Measurements from ENCODE around the gene CDC27. TPM values are rescaled to one million over a fixed set of nuclear protein-coding genes. Genes with fewer than 3 reads are reported as not detected.
"Not testable (repeated sequence)": the region's sequence is repeated elsewhere in the genome, so short reads cannot be mapped to it uniquely, and the experiment has no call there.

CDC27 gene
- polyA plus RNA-seq, 3 donors = 19.7 to 52.0 (median 33.0) TPM

DNA sequence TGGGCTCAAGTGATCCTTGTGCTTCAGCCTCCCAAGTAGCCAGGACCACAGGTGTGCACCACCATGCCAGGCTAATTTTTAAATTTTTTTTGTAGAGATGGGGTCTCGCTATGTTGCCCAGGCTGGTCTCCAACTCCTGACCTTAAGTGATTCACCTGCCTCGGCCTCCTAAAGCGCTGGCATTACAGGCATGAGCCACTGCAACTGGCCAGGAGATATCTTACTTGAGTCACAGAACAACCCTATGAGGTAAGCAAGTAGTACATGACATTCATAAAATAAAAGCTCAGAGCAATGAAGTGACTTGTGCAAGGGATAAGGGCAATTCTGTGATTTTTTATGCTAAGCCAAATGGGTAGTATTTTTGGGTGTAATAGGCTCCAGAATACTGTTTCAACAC is 57.3 kb downstream of the CDC27 start:
- Mint-ChIP-seq H3K4me1 (no peaks in the 10 kb centered on the region), H3K4me3 (no peak overlapping the region), H3K36me3 (peaks cover 40 to 82% of the 10 kb centered on the region in 2 donors), H3K27me3 (ENCODE audit: low read depth in 3 of 3) (no peaks in the 10 kb centered on the region), H3K27ac (no peak overlapping the region), H3K9me3 (no peaks in the 10 kb centered on the region)
- peaks cover 50 to 73% of the 10 kb centered on the region in 2 donors for H3K36me3 ChIP-seq (replicated peaks in 1 of 2; ENCODE audit: control insufficient read depth in 1 of 2, insufficient read depth in 2 of 2, low read length in 2 of 2)
- intact Hi-C loops (cut with micrococcal nuclease) = no loop called here
- H3K79me2 ChIP-seq (ENCODE audit: insufficient read depth, low read length) = no peaks in the 10 kb centered on the region
- H3K27ac ChIP-seq (ENCODE audit: low read depth in 1 of 2, low read length in 2 of 2) = no peak overlapping the region
- no peaks in the 10 kb centered on the region for H3K4me1 ChIP-seq (ENCODE audit: control insufficient read depth in 1 of 2, insufficient read depth in 2 of 2, low read length in 2 of 2)
- no CpG with 5 or more reads among the region's 3 CpGs for WGBS (ENCODE audit: insufficient coverage)
- H3K4me2 ChIP-seq (replicated peaks; ENCODE audit: extremely low read depth, low read length, poor library complexity, severe bottlenecking) = no peak overlapping the region
- no peak overlapping the region for H2AFZ ChIP-seq (ENCODE audit: insufficient read depth, low read depth, low read length, poor library complexity, severe bottlenecking)
- TF ChIP-seq, protein P1, sequence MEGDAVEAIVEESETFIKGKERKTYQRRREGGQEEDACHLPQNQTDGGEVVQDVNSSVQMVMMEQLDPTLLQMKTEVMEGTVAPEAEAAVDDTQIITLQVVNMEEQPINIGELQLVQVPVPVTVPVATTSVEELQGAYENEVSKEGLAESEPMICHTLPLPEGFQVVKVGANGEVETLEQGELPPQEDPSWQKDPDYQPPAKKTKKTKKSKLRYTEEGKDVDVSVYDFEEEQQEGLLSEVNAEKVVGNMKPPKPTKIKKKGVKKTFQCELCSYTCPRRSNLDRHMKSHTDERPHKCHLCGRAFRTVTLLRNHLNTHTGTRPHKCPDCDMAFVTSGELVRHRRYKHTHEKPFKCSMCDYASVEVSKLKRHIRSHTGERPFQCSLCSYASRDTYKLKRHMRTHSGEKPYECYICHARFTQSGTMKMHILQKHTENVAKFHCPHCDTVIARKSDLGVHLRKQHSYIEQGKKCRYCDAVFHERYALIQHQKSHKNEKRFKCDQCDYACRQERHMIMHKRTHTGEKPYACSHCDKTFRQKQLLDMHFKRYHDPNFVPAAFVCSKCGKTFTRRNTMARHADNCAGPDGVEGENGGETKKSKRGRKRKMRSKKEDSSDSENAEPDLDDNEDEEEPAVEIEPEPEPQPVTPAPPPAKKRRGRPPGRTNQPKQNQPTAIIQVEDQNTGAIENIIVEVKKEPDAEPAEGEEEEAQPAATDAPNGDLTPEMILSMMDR (IDR thresholded peaks at IDR 0.05) = no peak
- H4K20me1 ChIP-seq (ENCODE audit: insufficient read depth, low read length) = no peaks in the 10 kb centered on the region
- DNase-seq = no peak
- H3K27me3 ChIP-seq (ENCODE audit: control insufficient read depth in 2 of 2, insufficient read depth in 2 of 2, low read length in 2 of 2) = no peaks in the 10 kb centered on the region
- H3K4me3 ChIP-seq (replicated peaks in 1 of 3; ENCODE audit: low read depth in 2 of 3, low read length in 3 of 3) = no peak overlapping the region
- H3K9me3 ChIP-seq (replicated peaks in 1 of 2; ENCODE audit: control insufficient read depth in 1 of 2, insufficient read depth in 1 of 2, low read length in 2 of 2) = no peaks in the 10 kb centered on the region
- no peak overlapping the region for H3K9ac ChIP-seq (ENCODE audit: insufficient read depth, low read length, poor library complexity, severe bottlenecking)

DNA sequence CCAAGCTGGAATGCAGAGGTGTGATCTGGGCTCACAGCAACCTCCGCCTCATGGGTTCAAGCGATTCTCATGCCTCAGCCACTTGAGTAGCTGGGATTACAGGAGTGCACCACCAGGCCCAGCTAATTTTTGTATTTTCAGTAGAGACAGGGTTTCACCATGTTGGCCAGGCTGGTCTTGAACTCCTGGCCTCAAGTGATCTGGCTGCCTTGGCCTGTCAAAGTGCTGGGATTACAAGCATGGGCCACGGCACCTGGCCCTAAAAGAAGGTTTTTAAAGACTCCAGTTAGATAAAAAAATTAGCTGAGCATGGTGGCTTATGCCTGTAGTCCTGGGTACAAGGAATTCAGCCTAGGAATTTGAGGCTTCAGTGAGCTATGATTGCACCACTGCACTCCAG is 62.3 kb downstream of the CDC27 start:
- H3K4me1 Mint-ChIP-seq; H3K4me3 Mint-ChIP-seq; H3K79me2 ChIP-seq (ENCODE audit: insufficient read depth, low read length); intact Hi-C loops (cut with micrococcal nuclease); H3K27me3 Mint-ChIP-seq (ENCODE audit: low read depth in 3 of 3); H3K9ac ChIP-seq (ENCODE audit: insufficient read depth, low read length, poor library complexity, severe bottlenecking); H3K9me3 ChIP-seq (replicated peaks in 1 of 2; ENCODE audit: control insufficient read depth in 1 of 2, insufficient read depth in 1 of 2, low read length in 2 of 2); H3K4me2 ChIP-seq (replicated peaks; ENCODE audit: extremely low read depth, low read length, poor library complexity, severe bottlenecking); H3K9me3 Mint-ChIP-seq; H3K27me3 ChIP-seq (ENCODE audit: control insufficient read depth in 2 of 2, insufficient read depth in 2 of 2, low read length in 2 of 2); H4K20me1 ChIP-seq (ENCODE audit: insufficient read depth, low read length); DNase-seq; H3K4me3 ChIP-seq (replicated peaks in 1 of 3; ENCODE audit: low read depth in 2 of 3, low read length in 3 of 3); H3K4me1 ChIP-seq (ENCODE audit: control insufficient read depth in 1 of 2, insufficient read depth in 2 of 2, low read length in 2 of 2); H2AFZ ChIP-seq (ENCODE audit: insufficient read depth, low read depth, low read length, poor library complexity, severe bottlenecking); H3K27ac ChIP-seq (ENCODE audit: low read depth in 1 of 2, low read length in 2 of 2); H3K27ac Mint-ChIP-seq: not testable (repeated sequence)
- H3K36me3 ChIP-seq (replicated peaks in 1 of 2; ENCODE audit: control insufficient read depth in 1 of 2, insufficient read depth in 2 of 2, low read length in 2 of 2) = peaks cover 64 to 92% of the 10 kb centered on the region in 2 donors
- WGBS (ENCODE audit: insufficient coverage) = 100% methylated on average over 3 of the region's 3 CpGs
- H3K36me3 Mint-ChIP-seq = peaks cover 38 to 80% of the 10 kb centered on the region in 2 donors

DNA sequence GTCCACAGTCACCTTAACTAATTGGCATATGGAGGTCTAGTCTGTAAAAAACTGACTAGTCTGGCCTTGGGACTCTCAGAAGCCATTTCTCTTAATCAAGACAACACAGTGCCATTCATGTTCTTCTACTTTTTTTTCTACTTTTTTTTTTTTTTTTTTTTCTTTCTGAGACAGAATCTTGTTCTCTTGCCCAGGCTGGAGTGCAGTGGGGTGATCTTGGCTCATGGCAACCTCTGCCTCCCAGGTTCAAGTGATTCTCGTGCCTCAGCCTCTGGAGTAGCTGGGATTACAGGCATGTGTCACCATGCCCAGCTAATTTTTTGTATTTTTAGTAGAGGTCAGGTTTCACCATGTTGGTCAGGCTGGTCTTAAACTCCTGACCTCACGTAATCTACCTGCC is 65.8 kb downstream of the CDC27 start:
- H3K79me2 ChIP-seq (ENCODE audit: insufficient read depth, low read length); H3K4me1 Mint-ChIP-seq; H3K9me3 Mint-ChIP-seq; intact Hi-C loops (cut with micrococcal nuclease); H3K4me3 ChIP-seq (replicated peaks in 1 of 3; ENCODE audit: low read depth in 2 of 3, low read length in 3 of 3); DNase-seq; H3K27ac ChIP-seq (ENCODE audit: low read depth in 1 of 2, low read length in 2 of 2); H3K27me3 ChIP-seq (ENCODE audit: control insufficient read depth in 2 of 2, insufficient read depth in 2 of 2, low read length in 2 of 2); H3K9ac ChIP-seq (ENCODE audit: insufficient read depth, low read length, poor library complexity, severe bottlenecking); H2AFZ ChIP-seq (ENCODE audit: insufficient read depth, low read depth, low read length, poor library complexity, severe bottlenecking); H3K9me3 ChIP-seq (replicated peaks in 1 of 2; ENCODE audit: control insufficient read depth in 1 of 2, insufficient read depth in 1 of 2, low read length in 2 of 2); H3K27me3 Mint-ChIP-seq (ENCODE audit: low read depth in 3 of 3); H3K4me2 ChIP-seq (replicated peaks; ENCODE audit: extremely low read depth, low read length, poor library complexity, severe bottlenecking); H4K20me1 ChIP-seq (ENCODE audit: insufficient read depth, low read length); H3K4me1 ChIP-seq (ENCODE audit: control insufficient read depth in 1 of 2, insufficient read depth in 2 of 2, low read length in 2 of 2); H3K4me3 Mint-ChIP-seq: not testable (repeated sequence)
- H3K27ac Mint-ChIP-seq = peak overlapping the region in 1 of 7 donors; percentile 50
- peaks cover 45 to 76% of the 10 kb centered on the region in 2 donors for H3K36me3 Mint-ChIP-seq
- 100% methylated on average over 1 of the region's 2 CpGs for WGBS (ENCODE audit: insufficient coverage)
- H3K36me3 ChIP-seq (replicated peaks in 1 of 2; ENCODE audit: control insufficient read depth in 1 of 2, insufficient read depth in 2 of 2, low read length in 2 of 2) = peaks cover 72 to 92% of the 10 kb centered on the region in 2 donors
